Ovary (tissue), 9 donors: ENCODE results near the gene CTIF. TPM values are rescaled to one million over a fixed set of nuclear protein-coding genes. Genes with fewer than 3 reads are reported as not detected.

Source experiments
- DNase-seq, 5 donors: peaks; one replicate each; pipeline ENCODE4 v3.0.0-alpha.2; 2019 to 2020
- H3K27ac ChIP-seq, 2 donors: fragments of 200-600 bp; one replicate each; pipeline versions ENCODE4 v1.5.1 to v1.8.0; 2019 to 2022
- H3K27me3 ChIP-seq: fragments of 200-600 bp; one replicate; pipeline ENCODE4 v1.8.0; 2022
- H3K36me3 ChIP-seq: fragments of 200-600 bp; sonication (generic); one replicate; pipeline ENCODE4 v1.5.1; 2019
- H3K4me1 ChIP-seq: one replicate; pipeline ENCODE4 v1.8.1; 2013; ENCODE audit warnings: mild to moderate bottlenecking, moderate library complexity; ENCODE audit not compliant: insufficient read depth
- H3K4me3 ChIP-seq: fragments of 200-600 bp; sonication (generic); one replicate; pipeline ENCODE4 v1.5.1; 2017
- H3K9me3 ChIP-seq, 2 donors: fragments of 200-600 bp in 1 of 2; sonication (generic) in 1 of 2; one replicate each; pipeline versions ENCODE4 v1.5.1 to v1.8.1; 2013 to 2019; ENCODE audit warnings: mild to moderate bottlenecking in 1 of 2, moderate library complexity in 1 of 2
- CTCF ChIP-seq, 3 donors: fragments of 450-650 bp in 2 of 3; fragments of 200-600 bp in 1 of 3; IDR thresholded peaks; one replicate each; pipeline versions ENCODE4 v1.5.1 to v1.8.0; 2016 to 2022; ENCODE audit warnings: antibody characterized with exemption in 3 of 3, mild to moderate bottlenecking in 1 of 3
- EP300 ChIP-seq: sonication (generic); formaldehyde crosslinking; IDR thresholded peaks from one replicate; pipeline ENCODE4 v1.6.1; 2017; ENCODE audit warnings: antibody characterized with exemption
- POLR2A ChIP-seq: fragments of 450-650 bp; IDR thresholded peaks from one replicate; pipeline ENCODE4 v1.6.1; 2017; ENCODE audit warnings: antibody characterized with exemption, mild to moderate bottlenecking, moderate library complexity
- WGBS, 3 donors: extraction: QIAGEN DNeasy Blood & Tissue Kit in 1 of 3; methylation state at CpG; one replicate each; pipeline versions ENCODE4 v1.1.5 to v1.1.7; 2013 to 2017; 5-methylcytosine and 5-hydroxymethylcytosine counted together
- intact Hi-C, 4 donors: fragments of 100-400 bp; cut with DNase I; formaldehyde crosslinking; loops; one replicate each; pipeline versions ENCODE4 v1.11.0 to v1.15.1; 2022 to 2023
- polyA plus RNA-seq, 2 donors: library from polyadenylated mRNA; stranded (reverse); fragments of 200-250 nt in 1 of 2; fragments of 350-450 nt in 1 of 2; fragmentation: Illumina TruSeq in 1 of 2; extraction: RNeasy Lipid Tissue Mini Kit (QIAGEN cat#74804) in 1 of 2; gene quantifications; one replicate each; pipeline ENCODE4 v1.2.3, GENCODE V29; 2013 to 2014
- total RNA-seq, 7 donors: library from RNA; depleted of rRNA in 2 of 7; stranded (reverse); fragments of >200 nt in 2 of 7; fragmentation: NEBNext Ultra II Directional in 3 of 7; extraction: Animal tissue kit (Norgen Biotek cat#: 25700) in 3 of 7; gene quantifications; one replicate each; pipeline versions ENCODE4 v1.1.0 to v1.2.4, GENCODE V29; 2016 to 2023
- donor health status: DM: no; HTN: no; CAD: no; lungs with moderate emphysema.
- donor health status: DM: no; HTN: no; CAD: no.
- donor health status: Bipolar disorder and iron deficiency.
- donor health status: DM: yes; HTN: yes; CAD: no.
- donor health status: DM: no; HTN: no; CAD: no.
- donor health status: DM: yes; HTN: yes; CAD: no.

CTIF gene
- total and polyA plus RNA-seq, 9 donors, result 18.5 to 94.1 (median 75.2) TPM

DNA sequence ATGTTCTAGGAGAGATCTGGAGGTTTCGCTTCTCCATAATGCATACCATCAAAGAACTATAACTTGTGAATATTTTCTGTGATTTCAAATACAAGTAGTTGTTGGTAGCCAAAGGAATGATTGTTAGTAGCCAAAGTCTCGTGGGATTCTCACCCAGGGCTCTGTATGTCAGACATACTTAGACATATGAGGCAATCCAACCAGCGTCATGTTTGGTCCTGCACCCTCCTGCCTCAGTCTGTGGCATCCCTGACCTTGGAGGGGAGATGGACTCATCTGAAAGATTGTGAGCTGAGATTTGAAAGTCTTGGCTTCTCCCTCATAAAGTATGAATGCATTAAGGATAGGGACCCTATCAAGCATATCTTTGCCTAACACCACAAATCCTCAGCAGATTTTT is 81.2 kb downstream of the CTIF start:
- H3K27me3 ChIP-seq, result no peaks in the 10 kb centered on the region
- intact Hi-C loops, result no loop called here
- no peak for DNase-seq
- no peak overlapping the region for H3K27ac ChIP-seq
- H3K4me1 ChIP-seq, result peaks cover 19% of the 10 kb centered on the region
- TF ChIP-seq CTCF (IDR thresholded peaks at IDR 0.05), result no peak
- no peak for TF ChIP-seq EP300
- TF ChIP-seq POLR2A, result no peak
- H3K9me3 ChIP-seq, result no peaks in the 10 kb centered on the region
- no peak overlapping the region for H3K4me3 ChIP-seq
- no peaks in the 10 kb centered on the region for H3K36me3 ChIP-seq
- 72 to 79% (median 74%) methylated on average over 3 of the region's 3 CpGs for WGBS, 3 donors

DNA sequence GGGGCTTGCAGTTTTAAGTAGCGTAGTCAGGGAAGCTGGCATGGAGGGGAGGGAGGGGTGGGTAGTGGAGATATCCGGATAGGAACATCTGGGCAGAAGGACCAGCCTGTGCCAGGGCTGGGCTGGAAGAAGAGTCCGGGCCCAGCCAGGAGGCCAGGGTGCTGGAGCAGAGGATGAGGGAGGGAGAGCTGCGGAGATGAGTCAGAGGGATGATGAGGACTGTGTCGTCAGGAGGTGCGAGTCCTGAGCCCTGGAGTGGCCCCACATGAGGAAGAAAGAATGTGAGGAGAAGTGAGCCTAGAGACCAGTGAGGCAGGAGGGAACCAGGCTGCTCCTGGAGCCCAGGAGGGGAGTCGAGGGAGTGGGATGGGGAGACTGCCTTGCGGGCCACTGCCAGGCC is 82.4 kb downstream of the CTIF start:
- 75 to 77% (median 77%) methylated on average over 8 of the region's 8 CpGs for WGBS, 3 donors
- no peaks in the 10 kb centered on the region for H3K36me3 ChIP-seq
- TF ChIP-seq EP300 (no peak), CTCF (IDR thresholded peaks at IDR 0.05) (no peak), POLR2A (no peak)
- no peak overlapping the region for H3K27ac ChIP-seq
- DNase-seq, result no peak
- H3K4me1 ChIP-seq, result peaks cover 19% of the 10 kb centered on the region
- intact Hi-C loops, result no loop called here
- no peaks in the 10 kb centered on the region for H3K27me3 ChIP-seq
- no peak overlapping the region for H3K4me3 ChIP-seq
- no peaks in the 10 kb centered on the region for H3K9me3 ChIP-seq

DNA sequence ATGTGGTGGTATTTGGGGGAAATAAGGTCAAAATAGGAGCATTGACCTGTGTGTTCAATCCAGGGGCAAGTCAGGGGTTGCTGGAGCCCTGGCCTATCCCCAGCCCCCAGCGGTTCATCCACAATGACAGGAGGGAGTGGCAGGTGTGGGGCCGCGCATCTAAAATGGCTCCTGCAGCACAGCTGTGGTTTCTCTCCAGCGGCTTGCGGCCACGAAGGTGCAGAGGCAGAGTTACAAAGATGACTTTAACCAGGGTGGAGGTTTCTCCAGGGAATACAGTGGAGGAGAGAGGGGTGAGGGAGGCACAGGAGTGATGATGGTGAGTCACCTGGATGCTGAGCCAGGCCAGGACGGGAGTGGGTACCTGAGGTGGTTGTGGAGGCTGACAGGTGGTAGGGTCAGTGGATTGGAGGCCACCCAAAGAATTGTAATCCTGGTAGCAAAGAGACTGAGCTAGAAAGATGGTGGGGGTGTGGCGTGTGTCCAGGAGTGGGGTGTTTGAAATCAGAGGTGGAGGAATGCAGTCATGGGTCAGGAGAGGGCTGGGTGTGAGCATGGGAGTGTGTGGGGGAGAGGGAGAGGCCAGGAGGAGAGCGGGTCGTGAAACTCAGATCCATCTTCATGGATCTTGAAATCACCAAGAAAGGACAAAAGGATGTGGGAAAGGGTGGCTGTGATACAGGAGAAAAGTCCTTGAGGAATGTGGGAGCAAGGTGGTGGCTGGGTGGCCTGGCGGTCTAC is 83.2 kb downstream of the CTIF start:
- no peak for TF ChIP-seq EP300
- TF ChIP-seq CTCF (IDR thresholded peaks at IDR 0.05), result no peak
- TF ChIP-seq POLR2A, result no peak
- intact Hi-C loops, result no loop called here

DNA sequence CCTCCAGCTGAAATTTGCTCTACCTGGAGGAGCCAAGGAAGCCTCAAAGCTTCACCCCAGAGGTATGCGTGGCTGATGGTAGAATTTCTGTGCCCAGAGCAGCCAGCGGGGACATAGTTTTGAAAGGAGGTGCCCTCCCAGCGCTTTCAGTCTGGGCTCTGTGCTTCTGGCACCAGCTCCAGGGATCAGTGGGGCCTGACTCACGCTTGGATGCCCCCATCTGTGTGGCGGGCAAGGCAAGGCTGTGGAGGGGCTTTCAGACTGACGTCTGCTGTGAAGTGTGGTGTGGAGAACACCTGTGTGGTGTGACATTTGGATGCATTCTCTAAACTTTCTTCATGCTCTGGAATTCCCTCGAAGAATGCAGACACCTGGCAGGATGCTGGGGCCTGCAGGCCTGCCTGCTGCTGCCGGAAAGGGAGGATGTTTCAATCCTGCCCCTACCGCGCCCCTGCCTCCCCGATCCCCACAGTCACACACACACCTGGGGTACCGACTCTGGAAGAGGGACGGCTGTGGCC is 84.1 kb downstream of the CTIF start:
- peaks cover 11% of the 10 kb centered on the region for H3K4me1 ChIP-seq
- H3K27ac ChIP-seq, result peak overlapping the region; percentile 38 to 45
- H3K9me3 ChIP-seq, result no peaks in the 10 kb centered on the region
- no peaks in the 10 kb centered on the region for H3K36me3 ChIP-seq
- intact Hi-C loops, result no loop called here
- no peak overlapping the region for H3K4me3 ChIP-seq
- DNase-seq, result no peak
- H3K27me3 ChIP-seq, result no peaks in the 10 kb centered on the region
- TF ChIP-seq EP300 (no peak), POLR2A (no peak), CTCF (IDR thresholded peaks at IDR 0.05) (no peak)
- 17 to 41% (median 29%) methylated on average over 13 of the region's 13 CpGs for WGBS, 3 donors

More for the DNA sequence above, 83.2 kb downstream of the CTIF start:
- Histone ChIP-seq H3K9me3 (no peaks in the 10 kb centered on the region), H3K4me3 (no peak overlapping the region), H3K27me3 (no peaks in the 10 kb centered on the region), H3K27ac (no peak overlapping the region), H3K36me3 (no peaks in the 10 kb centered on the region), H3K4me1 (peaks cover 18% of the 10 kb centered on the region)
- DNase-seq, result no peak
- 61 to 67% (median 62%) methylated on average over 11 of the region's 11 CpGs for WGBS, 3 donors
